Gastroesophageal sphincter (tissue), 4 donors: ENCODE measurements around the gene RBM28. TPM values are rescaled to one million over a fixed set of nuclear protein-coding genes. Genes with fewer than 3 reads are reported as not detected.
"Not testable (repeated sequence)": the region's sequence is repeated elsewhere in the genome, so short reads cannot be mapped to it uniquely, and the experiment has no call there.

Source experiments
- ATAC-seq: fragments of 150-250 bp; one replicate; pipeline ENCODE4 v1.9.1; 2016; ENCODE audit warnings: mild to moderate bottlenecking, moderate library complexity
- H3K27ac ChIP-seq, 4 donors: fragments of 200-600 bp; sonication (generic) in 3 of 4; 1 replicate in 3 of 4; 2 replicates in 1 of 4; pipeline ENCODE4 v1.5.1; 2016 to 2019
- H3K27me3 ChIP-seq: fragments of 200-600 bp; sonication (generic); one replicate; pipeline ENCODE4 v1.5.1; 2019
- H3K36me3 ChIP-seq, 2 donors: fragments of 200-600 bp; sonication (generic); one replicate each; pipeline ENCODE4 v1.5.1; 2019; ENCODE audit warnings: control low read depth in 1 of 2
- H3K4me1 ChIP-seq, 3 donors: fragments of 200-600 bp; sonication (generic); 1 replicate in 2 of 3; 2 replicates in 1 of 3; pipeline ENCODE4 v1.5.1; 2016 to 2019; ENCODE audit warnings: control low read depth in 2 of 3
- H3K4me3 ChIP-seq, 2 donors: fragments of 200-600 bp; sonication (generic); one replicate each; pipeline ENCODE4 v1.5.1; 2019; ENCODE audit warnings: mild to moderate bottlenecking in 1 of 2, moderate library complexity in 1 of 2
- H3K9me3 ChIP-seq, 3 donors: fragments of 200-600 bp; sonication (generic); one replicate each; pipeline ENCODE4 v1.5.1; 2017 to 2019; ENCODE audit warnings: control low read depth in 2 of 3
- CTCF ChIP-seq, 4 experiments: fragments of 200-600 bp in 2 of 4; fragments of 450-650 bp in 2 of 4; sonication (generic) in 1 of 4; IDR thresholded peaks; one replicate each; pipeline ENCODE4 v1.5.1; 2017 to 2019; ENCODE audit warnings: antibody characterized with exemption in 4 of 4, mild to moderate bottlenecking in 2 of 4, moderate library complexity in 2 of 4
- EP300 ChIP-seq: sonication (generic); formaldehyde crosslinking; IDR thresholded peaks from one replicate; pipeline ENCODE4 v1.6.1; 2017; ENCODE audit warnings: antibody characterized with exemption, mild to moderate bottlenecking
- POLR2A ChIP-seq, 2 donors: fragments of 450-650 bp; IDR thresholded peaks; one replicate each; pipeline ENCODE4 v1.6.1; 2017; ENCODE audit warnings: antibody characterized with exemption in 2 of 2, mild to moderate bottlenecking in 2 of 2, moderate library complexity in 1 of 2
- POLR2AphosphoS5 ChIP-seq: sonication (generic); formaldehyde crosslinking; IDR thresholded peaks from one replicate; pipeline ENCODE4 v1.6.1; 2017; ENCODE audit warnings: antibody characterized with exemption
- WGBS, 2 donors: methylation state at CpG; one replicate each; pipeline ENCODE4 v1.1.5; 2018; ENCODE audit warnings: low coverage in 1 of 2; 5-methylcytosine and 5-hydroxymethylcytosine counted together
- total RNA-seq, 4 donors: library from RNA; depleted of rRNA; stranded (reverse); fragments of >200 nt; gene quantifications; one replicate each; pipeline ENCODE4 v1.1.0, GENCODE V29; 2016

The RBM28 gene
- total RNA-seq, 4 donors from 2014 or later = 12.7 to 27.1 (median 19.5) TPM

GRCh38 chr7:128302139-128302538 lies 41.6 kb downstream of the RBM28 start:
- Histone ChIP-seq H3K27ac (no peak overlapping the region), H3K4me3 (no peak overlapping the region), H3K36me3 (peaks cover 0 to 70% of the 10 kb centered on the region in 2 donors), H3K9me3 (no peaks in the 10 kb centered on the region), H3K4me1 (no peaks in the 10 kb centered on the region), H3K27me3 (no peaks in the 10 kb centered on the region)
- ATAC-seq = no peak
- WGBS, 2 donors = 56% methylated on average over 9 of the region's 10 CpGs; no CpG with 5 or more reads in 1 of the 2 donors
- no peak for TF ChIP-seq CTCF (IDR thresholded peaks at IDR 0.05)
- TF ChIP-seq POLR2AphosphoS5 = no peak
- no peak for TF ChIP-seq EP300
- no peak for TF ChIP-seq POLR2A (IDR thresholded peaks at IDR 0.05)

- 65% methylated on average over 5 to 7 of the region's 7 CpGs for WGBS, 2 donors
- ATAC-seq = no peak
- TF ChIP-seq EP300 = no peak
- Histone ChIP-seq H3K27ac (no peak overlapping the region), H3K36me3 (peaks cover 0 to 40% of the 10 kb centered on the region in 2 donors), H3K9me3 (no peaks in the 10 kb centered on the region), H3K27me3 (no peaks in the 10 kb centered on the region), H3K4me3 (no peak overlapping the region), H3K4me1 (no peaks in the 10 kb centered on the region)
Measured at GRCh38 chr7:128299109-128299607, 44.5 kb downstream of the RBM28 start.

- WGBS, 2 donors = 88 to 89% methylated on average over 4 to 7 of the region's 7 CpGs
- peaks cover 0 to 29% of the 10 kb centered on the region in 2 donors for H3K36me3 ChIP-seq
- not testable (repeated sequence) for H3K4me1 ChIP-seq, H3K9me3 ChIP-seq, H3K4me3 ChIP-seq, H3K27ac ChIP-seq, ATAC-seq, H3K27me3 ChIP-seq
Measured at GRCh38 chr7:128298004-128298403, 45.7 kb downstream of the RBM28 start.

GRCh38 chr7:128287556-128287955 lies 56.2 kb downstream of the RBM28 start:
- ATAC-seq = no peak
- TF ChIP-seq POLR2AphosphoS5 (no peak), CTCF (IDR thresholded peaks at IDR 0.05) (no peak), EP300 (no peak), POLR2A (IDR thresholded peaks at IDR 0.05) (no peak)
- no peaks in the 10 kb centered on the region for H3K27me3 ChIP-seq
- H3K27ac ChIP-seq = no peak overlapping the region
- no peaks in the 10 kb centered on the region for H3K9me3 ChIP-seq
- no peak overlapping the region for H3K4me3 ChIP-seq
- WGBS, 2 donors = 83 to 94% methylated on average over 4 of the region's 4 CpGs
- H3K36me3 ChIP-seq = peaks cover 0 to 31% of the 10 kb centered on the region in 2 donors
- H3K4me1 ChIP-seq = no peaks in the 10 kb centered on the region

- Histone ChIP-seq H3K4me3 (no peak overlapping the region), H3K4me1 (no peaks in the 10 kb centered on the region), H3K27me3 (no peaks in the 10 kb centered on the region), H3K36me3 (peaks cover 0 to 41% of the 10 kb centered on the region in 2 donors), H3K27ac (no peak overlapping the region), H3K9me3 (peaks cover 0 to 14% (median 0%) of the 10 kb centered on the region in 3 donors)
- TF ChIP-seq CTCF (IDR thresholded peaks at IDR 0.05) (no peak), POLR2A (IDR thresholded peaks at IDR 0.05) (no peak), EP300 (no peak), POLR2AphosphoS5 (no peak)
- no peak for ATAC-seq
- WGBS, 2 donors = 76 to 85% methylated on average over 6 to 7 of the region's 7 CpGs
Measured at GRCh38 chr7:128284102-128284501, 59.6 kb downstream of the RBM28 start.

- H3K27me3 ChIP-seq = no peaks in the 10 kb centered on the region
- H3K4me1 ChIP-seq = no peaks in the 10 kb centered on the region
- WGBS, 2 donors = 76 to 77% methylated on average over 3 to 4 of the region's 4 CpGs
- H3K9me3 ChIP-seq = peaks cover 0 to 14% (median 0%) of the 10 kb centered on the region in 3 donors
- H3K36me3 ChIP-seq = peaks cover 0 to 41% of the 10 kb centered on the region in 2 donors
- no peak for TF ChIP-seq CTCF (IDR thresholded peaks at IDR 0.05)
- TF ChIP-seq POLR2AphosphoS5 = no peak
- no peak for TF ChIP-seq POLR2A (IDR thresholded peaks at IDR 0.05)
- TF ChIP-seq EP300 = no peak
- H3K27ac ChIP-seq = no peak overlapping the region
- ATAC-seq = no peak
- H3K4me3 ChIP-seq = no peak overlapping the region
Measured at GRCh38 chr7:128281605-128282380, 61.9 kb downstream of the RBM28 start.

- H3K27ac ChIP-seq, H3K27me3 ChIP-seq, ATAC-seq, H3K4me3 ChIP-seq, H3K4me1 ChIP-seq: not testable (repeated sequence)
- H3K9me3 ChIP-seq = peaks cover 0 to 14% (median 0%) of the 10 kb centered on the region in 3 donors
- 90 to 100% methylated on average over 1 of the region's 1 CpG for WGBS, 2 donors
- peaks cover 0 to 29% of the 10 kb centered on the region in 2 donors for H3K36me3 ChIP-seq
Measured at GRCh38 chr7:128280451-128280850, 63.3 kb downstream of the RBM28 start.
